Bronchial epithelial cell (primary cell): ENCODE data around the gene SHANK3. TPM values are rescaled to one million over a fixed set of nuclear protein-coding genes. Genes with fewer than 3 reads are reported as not detected.
A peak's percentile ranks its signal among the peaks of the same experiment; 100 is the strongest.

Experiments used
- DNase-seq: peaks from one replicate; pipeline ENCODE4 v3.0.0-alpha.2; 2010; ENCODE audit warnings: low read depth
- FAIRE-seq: peaks from 2 replicates; lab custom pipeline; 2011; peaks lifted over from hg19 to GRCh38; lab: Jason Lieb, UNC
- H3K27me3 ChIP-seq: 2 replicates; pipeline ENCODE4 v1.5.1; 2011; ENCODE audit warnings: low read length; ENCODE audit not compliant: control insufficient read depth, insufficient read depth
- H3K36me3 ChIP-seq: 2 replicates; pipeline ENCODE4 v1.5.1; 2011; ENCODE audit warnings: low read length; ENCODE audit not compliant: control insufficient read depth, insufficient read depth
- H3K4me3 ChIP-seq: 2 replicates; pipeline ENCODE4 v1.5.1; 2011; ENCODE audit warnings: mild to moderate bottlenecking, low read depth, low read length, control low read depth
- total RNA-seq: library from RNA; depleted of rRNA; stranded (reverse); fragments of >200 nt; gene quantifications from 2 replicates; pipeline ENCODE4 v1.2.1, GENCODE V29; 2014
- TF ChIP-seq, protein P1 (sequence below): IDR thresholded peaks from 2 replicates; pipeline ENCODE4 v1.5.1; 2011; ENCODE audit warnings: mild to moderate bottlenecking, moderate library complexity, low read length, control low read depth, inconsistent platforms; ENCODE audit not compliant: insufficient read depth, severe bottlenecking

The SHANK3 gene
- total RNA-seq, 1 donor from 2014 or later, result 0.79 TPM

DNA sequence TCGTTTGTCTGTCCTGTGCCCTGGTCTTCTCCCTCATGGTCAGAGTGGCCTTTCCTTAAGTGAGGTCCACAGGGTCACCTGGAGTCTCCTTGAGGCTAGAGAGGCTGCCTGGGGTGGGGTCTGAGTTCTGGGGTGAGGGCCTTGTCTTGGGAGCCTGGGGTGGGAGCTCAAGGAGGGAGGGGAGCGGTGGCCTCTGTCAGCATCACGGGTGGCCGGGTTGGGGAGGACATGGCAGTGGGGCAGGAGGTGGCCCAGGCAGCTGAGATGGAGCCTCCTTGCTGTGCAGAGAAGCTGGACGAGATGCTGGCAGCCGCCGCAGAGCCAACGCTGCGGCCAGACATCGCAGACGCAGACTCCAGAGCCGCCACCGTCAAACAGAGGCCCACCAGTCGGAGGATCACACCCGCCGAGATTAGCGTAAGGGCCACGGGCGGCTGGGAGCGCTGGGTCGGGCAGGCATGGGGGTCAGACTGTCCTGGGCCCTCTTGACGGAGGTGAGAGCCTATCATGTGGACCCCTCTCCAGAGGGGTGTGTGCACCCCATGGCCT lies 42.1 kb downstream of the SHANK3 start:
- no peak for FAIRE-seq

DNA sequence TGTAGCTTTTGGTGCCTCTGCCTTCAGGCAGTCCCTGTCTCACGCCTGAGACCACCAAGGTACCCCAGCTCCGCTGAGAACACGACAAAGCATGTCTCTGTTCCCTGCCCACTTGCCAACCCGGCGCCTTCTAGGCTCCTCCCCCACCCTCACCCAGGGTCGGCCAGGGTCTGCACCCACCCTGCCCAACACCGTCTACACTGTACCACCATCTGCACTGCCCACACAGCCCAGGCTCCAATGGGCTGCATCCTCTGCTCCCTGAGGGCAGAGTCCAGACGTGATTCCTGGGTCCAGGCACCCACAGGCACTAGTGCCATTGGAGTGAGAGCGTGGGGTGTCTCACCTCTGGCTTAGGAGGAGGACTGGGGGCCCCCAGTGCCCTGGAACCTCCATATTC lies 42.6 kb downstream of the SHANK3 start:
- TF ChIP-seq, protein P1, sequence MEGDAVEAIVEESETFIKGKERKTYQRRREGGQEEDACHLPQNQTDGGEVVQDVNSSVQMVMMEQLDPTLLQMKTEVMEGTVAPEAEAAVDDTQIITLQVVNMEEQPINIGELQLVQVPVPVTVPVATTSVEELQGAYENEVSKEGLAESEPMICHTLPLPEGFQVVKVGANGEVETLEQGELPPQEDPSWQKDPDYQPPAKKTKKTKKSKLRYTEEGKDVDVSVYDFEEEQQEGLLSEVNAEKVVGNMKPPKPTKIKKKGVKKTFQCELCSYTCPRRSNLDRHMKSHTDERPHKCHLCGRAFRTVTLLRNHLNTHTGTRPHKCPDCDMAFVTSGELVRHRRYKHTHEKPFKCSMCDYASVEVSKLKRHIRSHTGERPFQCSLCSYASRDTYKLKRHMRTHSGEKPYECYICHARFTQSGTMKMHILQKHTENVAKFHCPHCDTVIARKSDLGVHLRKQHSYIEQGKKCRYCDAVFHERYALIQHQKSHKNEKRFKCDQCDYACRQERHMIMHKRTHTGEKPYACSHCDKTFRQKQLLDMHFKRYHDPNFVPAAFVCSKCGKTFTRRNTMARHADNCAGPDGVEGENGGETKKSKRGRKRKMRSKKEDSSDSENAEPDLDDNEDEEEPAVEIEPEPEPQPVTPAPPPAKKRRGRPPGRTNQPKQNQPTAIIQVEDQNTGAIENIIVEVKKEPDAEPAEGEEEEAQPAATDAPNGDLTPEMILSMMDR, result no peak
- DNase-seq (no peak), FAIRE-seq (no peak)
- Histone ChIP-seq H3K4me3 (no peak overlapping the region), H3K36me3 (no peaks in the 10 kb centered on the region), H3K27me3 (no peaks in the 10 kb centered on the region)

More for the DNA sequence above, 42.1 kb downstream of the SHANK3 start:
- DNase-seq, result no peak
- TF ChIP-seq, protein P1, result no peak
- Histone ChIP-seq H3K4me3 (no peak overlapping the region), H3K27me3 (no peaks in the 10 kb centered on the region), H3K36me3 (no peaks in the 10 kb centered on the region)

DNA sequence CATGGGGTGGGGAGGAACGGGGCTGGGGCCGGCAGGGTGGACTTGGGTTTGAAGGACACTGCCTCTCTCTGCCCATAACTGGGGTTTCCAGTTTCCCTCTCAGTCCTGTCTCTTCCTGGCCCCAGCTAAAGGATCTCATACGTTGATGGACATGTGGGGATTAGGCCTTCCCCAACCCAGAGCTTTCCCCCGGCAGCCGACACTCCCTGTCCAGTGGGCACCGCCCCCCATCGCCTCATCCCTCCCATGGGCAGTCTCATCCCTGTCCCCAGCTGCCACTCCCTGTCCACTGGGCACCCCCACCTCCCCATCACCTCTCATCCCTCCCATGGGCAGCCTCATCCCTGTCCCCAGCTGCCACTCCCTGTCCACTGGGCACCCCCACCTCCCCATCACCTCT lies 43.2 kb downstream of the SHANK3 start:
- FAIRE-seq (no peak), DNase-seq (no peak)
- H3K4me3 ChIP-seq, result no peak overlapping the region
- TF ChIP-seq, protein P1, result no peak
- no peaks in the 10 kb centered on the region for H3K36me3 ChIP-seq
- H3K27me3 ChIP-seq, result no peaks in the 10 kb centered on the region

DNA sequence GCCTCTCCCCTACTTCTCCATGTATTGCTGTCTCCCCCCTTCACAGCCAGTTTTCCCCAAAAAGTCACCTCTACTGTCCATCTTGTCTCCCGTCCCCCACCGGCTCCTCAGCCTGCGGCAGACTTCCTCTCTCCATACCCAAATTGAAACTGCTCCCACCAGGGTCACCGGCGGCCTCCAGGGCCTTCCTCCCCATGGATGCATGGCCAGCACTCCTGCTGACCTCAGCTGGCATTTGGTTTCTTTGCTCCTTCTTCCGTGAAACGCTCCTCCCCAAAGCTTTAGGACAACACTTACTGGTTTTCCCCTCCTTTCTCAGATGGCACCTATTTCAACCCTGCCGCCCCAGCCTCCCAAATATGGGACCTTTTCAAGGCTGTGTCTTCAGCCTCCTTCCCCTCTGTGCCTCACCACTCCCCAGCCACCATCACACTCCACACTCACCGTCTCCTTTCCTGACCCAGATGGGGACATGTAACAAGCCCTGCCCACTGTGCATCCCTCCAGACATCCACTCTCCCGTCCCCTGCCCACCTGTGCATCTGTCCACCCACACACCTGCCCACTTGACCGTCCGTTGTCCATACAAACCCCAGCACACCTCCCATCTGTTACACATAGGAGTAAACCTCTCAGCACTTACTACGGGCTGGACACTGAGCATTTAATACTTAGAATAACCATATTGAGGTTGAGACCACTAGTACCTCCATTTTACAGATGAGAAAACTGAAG lies 43.8 kb downstream of the SHANK3 start:
- DNase-seq, result no peak
- TF ChIP-seq, protein P1, result no peak
- H3K36me3 ChIP-seq, result no peaks in the 10 kb centered on the region
- peak; percentile 86 for FAIRE-seq
- H3K4me3 ChIP-seq, result no peak overlapping the region
- peaks cover 1% of the 10 kb centered on the region for H3K27me3 ChIP-seq

DNA sequence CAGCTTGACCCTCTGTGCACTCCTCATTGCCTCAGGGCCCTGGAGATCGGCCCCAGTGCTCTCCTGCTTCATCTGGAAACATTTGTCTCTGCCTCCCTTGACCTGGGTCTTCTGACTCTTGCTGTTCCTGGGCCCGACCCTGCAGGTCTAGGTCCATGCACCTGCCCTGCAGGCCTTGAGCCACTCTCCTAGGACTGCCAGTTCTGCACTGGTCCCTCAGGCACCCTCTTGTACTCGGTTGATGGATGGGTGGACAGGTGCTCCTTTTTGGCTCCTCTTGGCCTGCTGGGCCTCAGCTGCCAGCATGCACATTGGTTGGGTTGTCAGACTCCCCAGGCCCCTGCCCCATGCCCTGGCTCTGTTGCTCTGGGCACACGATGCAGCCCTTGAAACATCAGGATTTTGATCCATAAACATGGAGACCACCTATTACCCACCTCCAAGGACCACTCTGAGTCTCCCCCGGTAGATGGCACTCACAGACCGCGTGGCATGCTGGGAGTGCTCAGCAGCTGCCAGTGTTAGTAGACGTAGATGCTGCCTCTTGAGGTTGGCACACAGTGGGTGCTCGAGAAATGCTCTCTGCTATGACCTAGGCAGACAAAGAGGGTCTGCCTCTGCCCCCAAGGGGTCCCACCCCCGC lies 45.2 kb downstream of the SHANK3 start:
- peaks cover 1% of the 10 kb centered on the region for H3K27me3 ChIP-seq
- H3K36me3 ChIP-seq, result no peaks in the 10 kb centered on the region
- TF ChIP-seq, protein P1, result no peak
- DNase-seq, result no peak
- peak; percentile 81 for FAIRE-seq
- H3K4me3 ChIP-seq, result no peak overlapping the region
